Keratinocyte (primary cell): ENCODE data around the gene IL10RA. TPM values are rescaled to one million over a fixed set of nuclear protein-coding genes. Genes with fewer than 3 reads are reported as not detected.

Source experiments
- DNase-seq: peaks from one replicate; pipeline ENCODE4 v3.0.0-alpha.2; 2011; ENCODE audit warnings: low read depth, missing footprints, low spot score
- FAIRE-seq: peaks from 2 replicates; lab custom pipeline; 2011; peaks lifted over from hg19 to GRCh38; lab: Jason Lieb, UNC
- H2AFZ ChIP-seq: 2 replicates; pipeline ENCODE4 v1.6.0; 2012; ENCODE audit warnings: low read length, control low read depth, inconsistent platforms; ENCODE audit not compliant: control insufficient read depth
- H3K27ac ChIP-seq: 2 replicates; pipeline ENCODE4 v1.5.1; 2011; ENCODE audit warnings: low read length; ENCODE audit not compliant: control insufficient read depth, insufficient read depth
- H3K27me3 ChIP-seq: 3 replicates; pipeline ENCODE4 v1.6.0; 2011; ENCODE audit warnings: low read length; ENCODE audit not compliant: control insufficient read depth, insufficient read depth; ENCODE audit errors: extremely low read depth
- H3K36me3 ChIP-seq, 2 experiments: 2 replicates in 1 of 2; 3 replicates in 1 of 2; pipeline ENCODE4 v1.5.1; 2011; ENCODE audit warnings: low read length in 2 of 2, mild to moderate bottlenecking in 1 of 2; ENCODE audit not compliant: control insufficient read depth in 2 of 2, insufficient read depth in 2 of 2; ENCODE audit errors: extremely low read depth in 1 of 2
- H3K4me1 ChIP-seq: 3 replicates; pipeline ENCODE4 v1.5.1; 2011; ENCODE audit warnings: low read length; ENCODE audit not compliant: control insufficient read depth, insufficient read depth; ENCODE audit errors: extremely low read depth
- H3K4me2 ChIP-seq: 3 replicates; pipeline ENCODE4 v1.6.0; 2011; ENCODE audit warnings: low read depth, low read length; ENCODE audit not compliant: control insufficient read depth, insufficient read depth; ENCODE audit errors: extremely low read depth
- H3K4me3 ChIP-seq, 3 experiments: fragments of 200-600 bp in 1 of 3; sonication (generic) in 1 of 3; 2 replicates in 2 of 3; 3 replicates in 1 of 3; pipeline ENCODE4 v1.5.1; 2011 to 2016; ENCODE audit warnings: low read length in 3 of 3, mild to moderate bottlenecking in 3 of 3, control low read depth in 2 of 3, inconsistent platforms in 1 of 3, low read depth in 1 of 3, mixed read lengths in 1 of 3, mixed run types in 1 of 3, moderate library complexity in 1 of 3; ENCODE audit not compliant: control insufficient read depth in 2 of 3, insufficient read depth in 2 of 3; ENCODE audit errors: extremely low read depth in 1 of 3
- H3K79me2 ChIP-seq: 2 replicates; pipeline ENCODE4 v1.6.0; 2012; ENCODE audit warnings: low read length; ENCODE audit not compliant: control insufficient read depth, insufficient read depth
- H3K9ac ChIP-seq: 3 replicates; pipeline ENCODE4 v1.6.0; 2011; ENCODE audit warnings: low read length; ENCODE audit not compliant: control insufficient read depth, insufficient read depth; ENCODE audit errors: extremely low read depth
- H3K9me1 ChIP-seq: 3 replicates; pipeline ENCODE4 v1.6.0; 2011; ENCODE audit warnings: low read length; ENCODE audit not compliant: control insufficient read depth, insufficient read depth; ENCODE audit errors: extremely low read depth
- H3K9me3 ChIP-seq: 2 replicates; pipeline ENCODE4 v1.5.1; 2012; ENCODE audit warnings: low read depth, low read length; ENCODE audit not compliant: control insufficient read depth
- H4K20me1 ChIP-seq: 3 replicates; pipeline ENCODE4 v1.6.0; 2011; ENCODE audit warnings: low read length; ENCODE audit not compliant: control insufficient read depth, insufficient read depth; ENCODE audit errors: extremely low read depth
- CTCF ChIP-seq, 3 experiments: IDR thresholded peaks in 1 of 3; conservative IDR thresholded peaks in 1 of 3; optimal IDR thresholded peaks in 1 of 3; 2 replicates in 2 of 3; 3 replicates in 1 of 3; pipeline versions ENCODE3 to v1.5.1; 2011; ENCODE audit warnings: low read length in 3 of 3, mild to moderate bottlenecking in 3 of 3, moderate library complexity in 2 of 3, control low read depth in 1 of 3, inconsistent platforms in 1 of 3; ENCODE audit not compliant: insufficient read depth in 2 of 3; ENCODE audit errors: extremely low read depth in 1 of 3
- EZH2 ChIP-seq: IDR thresholded peaks from one replicate; pipeline ENCODE4 v1.6.1; 2012; ENCODE audit warnings: inconsistent platforms, mild to moderate bottlenecking, low read length, moderate library complexity
- dilution Hi-C: fragments of 300-500 bp; cut with MboI; formaldehyde crosslinking; loops from one replicate; pipeline ENCODE4 v1.7.0; 2020; ENCODE audit warnings: low sequenced_read_pairs; ENCODE audit not compliant: extremely low pct_ligation_motif_present
- polyA plus RNA-seq, 5 experiments: library from polyadenylated mRNA; depleted of rRNA in 3 of 5; stranded (reverse) in 3 of 5; stranded (forward) in 1 of 5; unstranded in 1 of 5; fragments of >200 nt; gene quantifications; 1 replicate in 1 of 5; 2 replicates in 3 of 5; 3 replicates in 1 of 5; pipeline versions ENCODE4 v1.2.1 to v1.2.3, GENCODE V29; 2011 to 2012; ENCODE audit warnings: missing spikeins in 2 of 5, low read depth in 1 of 5, low replicate concordance in 1 of 5

Gene IL10RA
- polyA plus RNA-seq, 1 donor (not counting 4 experiments of a cell fraction or from before 2014, with no cell fraction given): 0.04 TPM

- no peaks in the 10 kb centered on the region for H3K9me3 ChIP-seq
- H3K4me1 ChIP-seq: no peaks in the 10 kb centered on the region
- FAIRE-seq: no peak
- no peak overlapping the region for H3K4me3 ChIP-seq
- H3K27me3 ChIP-seq: no peaks in the 10 kb centered on the region
- no peaks in the 10 kb centered on the region for H3K9me1 ChIP-seq
- H3K36me3 ChIP-seq: no peaks in the 10 kb centered on the region
- no peak for TF ChIP-seq CTCF (optimal IDR thresholded peaks at IDR 0.05 in 1 of 3, IDR thresholded peaks at IDR 0.05 in 1 of 3, conservative IDR thresholded peaks at IDR 0.05 in 1 of 3; ENCODE audit: extremely low read depth in 1 of 3, insufficient read depth in 2 of 3, low read length in 3 of 3)
- TF ChIP-seq EZH2: no peak
- no peak overlapping the region for H3K27ac ChIP-seq
- no peaks in the 10 kb centered on the region for H3K79me2 ChIP-seq
- H3K4me2 ChIP-seq: no peak overlapping the region
- H4K20me1 ChIP-seq: no peaks in the 10 kb centered on the region
- no peak overlapping the region for H2AFZ ChIP-seq
- H3K9ac ChIP-seq: no peak overlapping the region
- dilution Hi-C loops: no loop called here
- DNase-seq: no peak
Measured at GRCh38 chr11:117958949-117959348, 27.2 kb upstream of the IL10RA start.

DNA sequence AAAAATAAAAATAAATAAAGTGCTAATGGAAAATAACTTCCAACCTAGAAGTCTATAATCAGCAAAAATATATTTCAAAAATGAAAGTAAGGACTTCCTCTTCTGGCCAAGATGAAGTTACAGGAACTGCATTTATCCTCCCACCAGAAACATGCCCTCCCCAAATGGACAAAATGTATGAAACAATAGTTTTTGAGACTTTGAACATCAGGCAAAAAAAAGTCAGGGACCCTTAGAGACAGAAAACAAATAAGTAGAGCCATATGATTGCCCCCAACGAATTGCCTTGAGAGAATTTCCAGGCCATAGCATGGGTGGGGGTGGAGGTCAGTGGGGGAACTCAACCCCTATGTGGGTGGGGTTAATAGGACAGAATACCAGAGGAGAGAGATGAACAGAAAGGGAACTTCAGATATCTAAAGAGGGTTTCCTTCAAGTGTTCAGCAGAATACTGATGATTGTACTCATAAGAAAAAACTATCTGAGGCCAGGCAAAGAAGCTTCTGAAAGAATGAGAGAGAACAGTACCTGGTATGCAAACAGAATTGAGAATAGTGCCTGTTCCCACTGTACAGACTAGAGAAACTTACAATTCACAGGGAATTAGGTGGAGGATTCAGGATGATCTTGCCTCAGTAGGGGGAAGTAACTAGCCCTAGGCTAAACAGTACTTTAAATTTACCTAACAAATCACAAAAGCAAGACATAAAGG lies 26.6 kb upstream of the IL10RA start:
- Histone ChIP-seq H3K4me2 (no peak overlapping the region), H3K9me1 (no peaks in the 10 kb centered on the region), H3K9me3 (no peaks in the 10 kb centered on the region), H3K4me3 (no peak overlapping the region), H3K79me2 (no peaks in the 10 kb centered on the region), H3K36me3 (no peaks in the 10 kb centered on the region), H2AFZ (no peak overlapping the region), H3K27me3 (no peaks in the 10 kb centered on the region), H3K27ac (no peak overlapping the region), H3K4me1 (no peaks in the 10 kb centered on the region), H4K20me1 (no peaks in the 10 kb centered on the region), H3K9ac (no peak overlapping the region)
- no peak for DNase-seq
- no peak for FAIRE-seq
- dilution Hi-C loops: no loop called here
- TF ChIP-seq CTCF (optimal IDR thresholded peaks at IDR 0.05 in 1 of 3, IDR thresholded peaks at IDR 0.05 in 1 of 3, conservative IDR thresholded peaks at IDR 0.05 in 1 of 3; ENCODE audit: extremely low read depth in 1 of 3, insufficient read depth in 2 of 3, low read length in 3 of 3) (no peak), EZH2 (no peak)
